Liver (tissue), 9 donors: Measurements from ENCODE around the gene ADAMTS4. TPM values are rescaled to one million over a fixed set of nuclear protein-coding genes. Genes with fewer than 3 reads are reported as not detected.

Experiments
- DNase-seq: peaks from one replicate; pipeline ENCODE4 v3.0.0-alpha.2; 2017; ENCODE audit warnings: low spot score
- H3K27ac ChIP-seq, 2 donors: one replicate each; pipeline ENCODE4 v1.7.0; 2013; ENCODE audit warnings: inconsistent platforms in 2 of 2, low read length in 2 of 2, control low read depth in 1 of 2, low read depth in 1 of 2, mild to moderate bottlenecking in 1 of 2
- H3K27me3 ChIP-seq, 4 donors: one replicate each; pipeline versions ENCODE4 v1.6.1 to v1.7.0; 2013; ENCODE audit warnings: low read length in 3 of 4, inconsistent platforms in 1 of 4, mild to moderate bottlenecking in 1 of 4, moderate library complexity in 1 of 4; ENCODE audit not compliant: control insufficient read depth in 4 of 4, insufficient read depth in 4 of 4
- H3K36me3 ChIP-seq, 4 donors: one replicate each; pipeline versions ENCODE4 v1.6.1 to v1.7.0; 2013; ENCODE audit warnings: low read length in 3 of 4, mild to moderate bottlenecking in 3 of 4, low read depth in 1 of 4, moderate library complexity in 1 of 4; ENCODE audit not compliant: control insufficient read depth in 4 of 4, insufficient read depth in 3 of 4
- H3K4me1 ChIP-seq, 4 donors: one replicate each; pipeline versions ENCODE4 v1.6.1 to v1.7.0; 2013; ENCODE audit warnings: low read length in 3 of 4, mild to moderate bottlenecking in 3 of 4, moderate library complexity in 1 of 4; ENCODE audit not compliant: control insufficient read depth in 4 of 4, insufficient read depth in 4 of 4
- H3K4me3 ChIP-seq, 3 donors: one replicate each; pipeline versions ENCODE4 v1.6.1 to v1.7.0; 2013; ENCODE audit warnings: low read length in 3 of 3, control low read depth in 1 of 3, low read depth in 1 of 3, mild to moderate bottlenecking in 1 of 3
- H3K9ac ChIP-seq, 2 donors: one replicate each; pipeline ENCODE4 v1.7.0; 2013; ENCODE audit warnings: low read length in 2 of 2, mild to moderate bottlenecking in 2 of 2, moderate library complexity in 2 of 2, control low read depth in 1 of 2, low read depth in 1 of 2
- H3K9me3 ChIP-seq, 4 donors: one replicate each; pipeline versions ENCODE4 v1.6.1 to v1.7.0; 2013; ENCODE audit warnings: low read length in 3 of 4; ENCODE audit not compliant: control insufficient read depth in 4 of 4
- EGR1 ChIP-seq, 2 donors: IDR thresholded peaks; 2 replicates each; pipeline ENCODE4 v1.6.1; 2016 to 2018; ENCODE audit warnings: antibody characterized with exemption in 2 of 2, low read depth in 2 of 2
- FOXA1 ChIP-seq: IDR thresholded peaks from 2 replicates; pipeline ENCODE4 v1.6.1; 2016; ENCODE audit warnings: antibody characterized with exemption
- FOXA2 ChIP-seq: IDR thresholded peaks from 2 replicates; pipeline ENCODE4 v1.6.1; 2016; ENCODE audit warnings: antibody characterized with exemption
- GABPA ChIP-seq, 2 donors: IDR thresholded peaks in 1 of 2; conservative IDR thresholded peaks in 1 of 2; 2 replicates each; pipeline ENCODE4 v1.6.1; 2016; ENCODE audit warnings: antibody characterized with exemption in 2 of 2, mild to moderate bottlenecking in 1 of 2, moderate library complexity in 1 of 2
- HNF4A ChIP-seq, 2 donors: conservative IDR thresholded peaks; 2 replicates each; pipeline ENCODE4 v1.6.1; 2016; ENCODE audit warnings: antibody characterized with exemption in 2 of 2, mild to moderate bottlenecking in 2 of 2
- MAX ChIP-seq: IDR thresholded peaks from 2 replicates; pipeline ENCODE4 v1.6.1; 2016; ENCODE audit warnings: antibody characterized with exemption
- NR2F2 ChIP-seq: IDR thresholded peaks from 2 replicates; pipeline ENCODE4 v1.6.1; 2016; ENCODE audit warnings: antibody characterized with exemption
- RAD21 ChIP-seq, 2 donors: IDR thresholded peaks; 2 replicates each; pipeline ENCODE4 v1.6.1; 2016; ENCODE audit warnings: antibody characterized with exemption in 2 of 2, mild to moderate bottlenecking in 2 of 2
- RXRA ChIP-seq, 2 donors: IDR thresholded peaks; 2 replicates each; pipeline ENCODE4 v1.6.1; 2017 to 2018; ENCODE audit warnings: antibody characterized with exemption in 2 of 2, mild to moderate bottlenecking in 1 of 2
- SP1 ChIP-seq: IDR thresholded peaks from 2 replicates; pipeline ENCODE4 v1.6.1; 2018; ENCODE audit warnings: antibody characterized with exemption, mild to moderate bottlenecking
- TAF1 ChIP-seq: conservative IDR thresholded peaks from 2 replicates; pipeline ENCODE4 v1.6.1; 2016; ENCODE audit warnings: antibody characterized with exemption, mild to moderate bottlenecking
- WGBS: extraction: QIAGEN DNeasy Blood & Tissue Kit; methylation state at CpG from one replicate; pipeline ENCODE4 v1.1.7; 2013; 5-methylcytosine and 5-hydroxymethylcytosine counted together
- polyA plus RNA-seq, 2 donors: library from polyadenylated mRNA; stranded (reverse) in 1 of 2; unstranded in 1 of 2; fragments of 200-250 nt in 1 of 2; fragments of >200 nt in 1 of 2; fragmentation: Nextera tagmentation in 1 of 2; extraction: Ambion mirVana in 1 of 2; gene quantifications; one replicate each; pipeline versions ENCODE4 v1.2.1 to v1.2.3, GENCODE V29; 2013 to 2015
- total RNA-seq, 2 donors: library from RNA; depleted of rRNA; stranded (reverse); fragments of >200 nt; gene quantifications; one replicate each; pipeline ENCODE4 v1.2.3, GENCODE V29; 2014
- TF ChIP-seq, protein P1 (sequence below): fragments of 150-350 bp; IDR thresholded peaks from 2 replicates; pipeline ENCODE4 v1.5.1; 2017; ENCODE audit warnings: improper control_type of control experiment, low read depth, low read length; ENCODE audit not compliant: missing input control
- TF ChIP-seq, protein P2 (sequence below): IDR thresholded peaks from 2 replicates; pipeline ENCODE4 v1.6.1; 2016; ENCODE audit warnings: antibody characterized with exemption
- TF ChIP-seq, protein P3 (sequence below): IDR thresholded peaks from 2 replicates; pipeline ENCODE4 v1.6.1; 2016; ENCODE audit warnings: antibody characterized with exemption, mild to moderate bottlenecking
- donor health status: healthy.
- donor health status: healthy.
- donor health status: healthy.
- donor health status: healthy.
- donor health status: healthy.

The ADAMTS4 gene
- total and polyA plus RNA-seq, 4 donors, result 0.21 to 2.2 (median 0.38) TPM

DNA sequence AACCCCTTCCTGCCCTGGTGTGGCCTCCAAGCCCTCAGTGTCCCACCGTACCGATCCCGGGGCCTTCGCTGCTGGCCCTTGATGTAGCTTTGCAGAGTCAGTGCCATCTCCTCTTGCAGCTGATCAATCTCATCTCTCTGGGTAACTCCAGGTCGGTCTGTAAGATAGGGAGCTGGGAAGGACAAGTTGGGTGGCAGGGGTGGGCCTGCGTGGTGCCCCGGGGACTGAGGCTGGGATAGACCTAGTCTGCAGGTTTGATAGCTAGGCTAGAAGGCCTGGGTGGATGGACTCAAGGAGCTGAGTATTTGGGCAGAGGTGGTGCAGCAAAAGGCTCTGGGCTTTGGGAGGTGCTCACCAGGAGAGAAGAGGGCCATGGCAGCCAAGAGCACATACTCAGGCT, 31.9 kb upstream of the ADAMTS4 start (continued):
- TF ChIP-seq, protein P1, sequence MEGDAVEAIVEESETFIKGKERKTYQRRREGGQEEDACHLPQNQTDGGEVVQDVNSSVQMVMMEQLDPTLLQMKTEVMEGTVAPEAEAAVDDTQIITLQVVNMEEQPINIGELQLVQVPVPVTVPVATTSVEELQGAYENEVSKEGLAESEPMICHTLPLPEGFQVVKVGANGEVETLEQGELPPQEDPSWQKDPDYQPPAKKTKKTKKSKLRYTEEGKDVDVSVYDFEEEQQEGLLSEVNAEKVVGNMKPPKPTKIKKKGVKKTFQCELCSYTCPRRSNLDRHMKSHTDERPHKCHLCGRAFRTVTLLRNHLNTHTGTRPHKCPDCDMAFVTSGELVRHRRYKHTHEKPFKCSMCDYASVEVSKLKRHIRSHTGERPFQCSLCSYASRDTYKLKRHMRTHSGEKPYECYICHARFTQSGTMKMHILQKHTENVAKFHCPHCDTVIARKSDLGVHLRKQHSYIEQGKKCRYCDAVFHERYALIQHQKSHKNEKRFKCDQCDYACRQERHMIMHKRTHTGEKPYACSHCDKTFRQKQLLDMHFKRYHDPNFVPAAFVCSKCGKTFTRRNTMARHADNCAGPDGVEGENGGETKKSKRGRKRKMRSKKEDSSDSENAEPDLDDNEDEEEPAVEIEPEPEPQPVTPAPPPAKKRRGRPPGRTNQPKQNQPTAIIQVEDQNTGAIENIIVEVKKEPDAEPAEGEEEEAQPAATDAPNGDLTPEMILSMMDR, result no peak
- no peak for TF ChIP-seq RAD21 (IDR thresholded peaks at IDR 0.05)
- TF ChIP-seq, protein P2, sequence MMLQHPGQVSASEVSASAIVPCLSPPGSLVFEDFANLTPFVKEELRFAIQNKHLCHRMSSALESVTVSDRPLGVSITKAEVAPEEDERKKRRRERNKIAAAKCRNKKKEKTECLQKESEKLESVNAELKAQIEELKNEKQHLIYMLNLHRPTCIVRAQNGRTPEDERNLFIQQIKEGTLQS, result no peak
- TF ChIP-seq HNF4A (conservative IDR thresholded peaks at IDR 0.05), result no peak
- no peak for TF ChIP-seq EGR1 (IDR thresholded peaks at IDR 0.05; ENCODE audit: low read depth in 2 of 2)
- TF ChIP-seq FOXA2, result no peak
- TF ChIP-seq TAF1, result no peak
- no peak for TF ChIP-seq NR2F2

- Histone ChIP-seq H3K27ac (peak overlapping the region in 1 of 2 donors; percentile 13), H3K9ac (no peak overlapping the region), H3K36me3 (peaks cover 7 to 42% (median 26%) of the 10 kb centered on the region in 4 donors), H3K4me3 (no peak overlapping the region), H3K9me3 (no peaks in the 10 kb centered on the region), H3K4me1 (peaks cover 0 to 47% (median 29%) of the 10 kb centered on the region in 4 donors), H3K27me3 (no peaks in the 10 kb centered on the region)
- TF ChIP-seq SP1, result no peak
- peak in 1 of 2 donors; percentile 9 for TF ChIP-seq HNF4A (conservative IDR thresholded peaks at IDR 0.05)
- peak in 1 of 2 donors; percentile 12 for TF ChIP-seq RAD21 (IDR thresholded peaks at IDR 0.05)
- DNase-seq, result no peak
- 55% methylated on average over 3 of the region's 3 CpGs for WGBS
These were observed 31.0 kb upstream of the ADAMTS4 start for GRCh38 chr1:161229896-161230295.

GRCh38 chr1:161228032-161228431, 29.2 kb upstream of the ADAMTS4 start:
- TF ChIP-seq NR2F2 (no peak), SP1 (no peak), MAX (no peak), EGR1 (IDR thresholded peaks at IDR 0.05; ENCODE audit: low read depth in 2 of 2) (no peak), RXRA (IDR thresholded peaks at IDR 0.05) (no peak), GABPA (IDR thresholded peaks at IDR 0.05 in 1 of 2, conservative IDR thresholded peaks at IDR 0.05 in 1 of 2) (no peak), RAD21 (IDR thresholded peaks at IDR 0.05) (no peak), TAF1 (no peak), FOXA1 (no peak), HNF4A (conservative IDR thresholded peaks at IDR 0.05) (no peak)
- TF ChIP-seq, protein P1, result no peak
- TF ChIP-seq, protein P3, sequence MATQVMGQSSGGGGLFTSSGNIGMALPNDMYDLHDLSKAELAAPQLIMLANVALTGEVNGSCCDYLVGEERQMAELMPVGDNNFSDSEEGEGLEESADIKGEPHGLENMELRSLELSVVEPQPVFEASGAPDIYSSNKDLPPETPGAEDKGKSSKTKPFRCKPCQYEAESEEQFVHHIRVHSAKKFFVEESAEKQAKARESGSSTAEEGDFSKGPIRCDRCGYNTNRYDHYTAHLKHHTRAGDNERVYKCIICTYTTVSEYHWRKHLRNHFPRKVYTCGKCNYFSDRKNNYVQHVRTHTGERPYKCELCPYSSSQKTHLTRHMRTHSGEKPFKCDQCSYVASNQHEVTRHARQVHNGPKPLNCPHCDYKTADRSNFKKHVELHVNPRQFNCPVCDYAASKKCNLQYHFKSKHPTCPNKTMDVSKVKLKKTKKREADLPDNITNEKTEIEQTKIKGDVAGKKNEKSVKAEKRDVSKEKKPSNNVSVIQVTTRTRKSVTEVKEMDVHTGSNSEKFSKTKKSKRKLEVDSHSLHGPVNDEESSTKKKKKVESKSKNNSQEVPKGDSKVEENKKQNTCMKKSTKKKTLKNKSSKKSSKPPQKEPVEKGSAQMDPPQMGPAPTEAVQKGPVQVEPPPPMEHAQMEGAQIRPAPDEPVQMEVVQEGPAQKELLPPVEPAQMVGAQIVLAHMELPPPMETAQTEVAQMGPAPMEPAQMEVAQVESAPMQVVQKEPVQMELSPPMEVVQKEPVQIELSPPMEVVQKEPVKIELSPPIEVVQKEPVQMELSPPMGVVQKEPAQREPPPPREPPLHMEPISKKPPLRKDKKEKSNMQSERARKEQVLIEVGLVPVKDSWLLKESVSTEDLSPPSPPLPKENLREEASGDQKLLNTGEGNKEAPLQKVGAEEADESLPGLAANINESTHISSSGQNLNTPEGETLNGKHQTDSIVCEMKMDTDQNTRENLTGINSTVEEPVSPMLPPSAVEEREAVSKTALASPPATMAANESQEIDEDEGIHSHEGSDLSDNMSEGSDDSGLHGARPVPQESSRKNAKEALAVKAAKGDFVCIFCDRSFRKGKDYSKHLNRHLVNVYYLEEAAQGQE, result no peak
- TF ChIP-seq, protein P2, result no peak
- Histone ChIP-seq H3K4me1 (peaks cover 0 to 51% (median 29%) of the 10 kb centered on the region in 4 donors), H3K9me3 (no peaks in the 10 kb centered on the region), H3K27ac (peak overlapping the region; percentile 86 to 87), H3K27me3 (no peaks in the 10 kb centered on the region), H3K36me3 (peaks cover 4 to 31% (median 21%) of the 10 kb centered on the region in 4 donors), H3K4me3 (no peak overlapping the region), H3K9ac (peak overlapping the region in 1 of 2 donors; percentile 5)
- 80% methylated on average over 7 of the region's 7 CpGs for WGBS
- no peak for DNase-seq
